Stimulated activated naive CD8-positive, alpha-beta T cell treated with anti-CD3 and anti-CD28 coated beads, Interleukin-15, amount 100 ng/mL, for 72 hours (primary cell): ENCODE data around the gene NKD2.
A peak's percentile ranks its signal among the peaks of the same experiment; 100 is the strongest.
"Not testable (repeated sequence)": the region's sequence is repeated elsewhere in the genome, so short reads cannot be mapped to it uniquely, and the experiment has no call there.

Experiments used
- ATAC-seq: fragments of 150-1000 bp; cut with Tn5 transposase; 2 replicates; pipeline ENCODE4 v1.10.0; 2021; ENCODE audit warnings: mild to moderate bottlenecking, moderate library complexity
- DNase-seq, 2 donors: peaks; one replicate each; pipeline ENCODE4 v3.0.0; 2021 to 2022
- H3K27ac Mint-ChIP-seq, 2 donors: one replicate each; pipeline ENCODE4 v1.8.0; 2022; ENCODE audit warnings: mild to moderate bottlenecking in 2 of 2, mixed read lengths in 2 of 2, moderate library complexity in 2 of 2
- H3K27me3 Mint-ChIP-seq: one replicate; pipeline ENCODE4 v1.8.0; 2022; ENCODE audit warnings: mixed read lengths
- H3K4me1 Mint-ChIP-seq: one replicate; pipeline ENCODE4 v1.8.0; 2022; ENCODE audit warnings: mild to moderate bottlenecking, mixed read lengths
- H3K4me3 Mint-ChIP-seq, 2 donors: one replicate each; pipeline ENCODE4 v1.8.0; 2022; ENCODE audit warnings: mild to moderate bottlenecking in 2 of 2, mixed read lengths in 2 of 2, moderate library complexity in 1 of 2
- H3K9me3 Mint-ChIP-seq, 2 donors: one replicate each; pipeline ENCODE4 v1.8.0; 2022; ENCODE audit warnings: mixed read lengths in 2 of 2

The NKD2 gene

GRCh38 chr5:1021969-1022336 is 13.4 kb downstream of the NKD2 start:
- not testable (repeated sequence) for H3K9me3 Mint-ChIP-seq, DNase-seq, H3K4me1 Mint-ChIP-seq, H3K27ac Mint-ChIP-seq, ATAC-seq, H3K27me3 Mint-ChIP-seq, H3K4me3 Mint-ChIP-seq

- no peaks in the 10 kb centered on the region for H3K27me3 Mint-ChIP-seq
- H3K4me3 Mint-ChIP-seq = no peak overlapping the region
- ATAC-seq (no peak), DNase-seq (no peak)
- no peaks in the 10 kb centered on the region for H3K9me3 Mint-ChIP-seq
- H3K27ac Mint-ChIP-seq = peak overlapping the region in 1 of 2 donors; percentile 74
- H3K4me1 Mint-ChIP-seq = no peaks in the 10 kb centered on the region
Measured at GRCh38 chr5:1026700-1027621, 18.4 kb downstream of the NKD2 start.

GRCh38 chr5:1027631-1028441 is 19.2 kb downstream of the NKD2 start:
- Mint-ChIP-seq H3K9me3 (no peaks in the 10 kb centered on the region), H3K27me3 (no peaks in the 10 kb centered on the region), H3K27ac (no peak overlapping the region), H3K4me1 (no peaks in the 10 kb centered on the region), H3K4me3 (no peak overlapping the region)
- ATAC-seq = no peak
- DNase-seq = no peak

GRCh38 chr5:1028481-1029281 is 20.1 kb downstream of the NKD2 start:
- ATAC-seq (peak; percentile 45), DNase-seq (no peak)
- no peak overlapping the region for H3K27ac Mint-ChIP-seq
- H3K9me3 Mint-ChIP-seq = no peaks in the 10 kb centered on the region
- H3K4me3 Mint-ChIP-seq = no peak overlapping the region
- H3K4me1 Mint-ChIP-seq = no peaks in the 10 kb centered on the region
- H3K27me3 Mint-ChIP-seq = no peaks in the 10 kb centered on the region

GRCh38 chr5:1029282-1029944 is 20.8 kb downstream of the NKD2 start:
- H3K4me3 Mint-ChIP-seq = no peak overlapping the region
- ATAC-seq (no peak), DNase-seq (no peak)
- no peaks in the 10 kb centered on the region for H3K9me3 Mint-ChIP-seq
- H3K4me1 Mint-ChIP-seq = no peaks in the 10 kb centered on the region
- H3K27ac Mint-ChIP-seq = no peak overlapping the region
- no peaks in the 10 kb centered on the region for H3K27me3 Mint-ChIP-seq

- no peak overlapping the region for H3K4me3 Mint-ChIP-seq
- no peaks in the 10 kb centered on the region for H3K9me3 Mint-ChIP-seq
- H3K27ac Mint-ChIP-seq = no peak overlapping the region
- DNase-seq (no peak), ATAC-seq (no peak)
- H3K27me3 Mint-ChIP-seq = no peaks in the 10 kb centered on the region
- no peaks in the 10 kb centered on the region for H3K4me1 Mint-ChIP-seq
Measured at GRCh38 chr5:1029945-1030625, 21.5 kb downstream of the NKD2 start.

GRCh38 chr5:1030801-1031271 is 22.2 kb downstream of the NKD2 start:
- Mint-ChIP-seq H3K27ac (no peak overlapping the region), H3K27me3 (no peaks in the 10 kb centered on the region), H3K4me1 (no peaks in the 10 kb centered on the region), H3K4me3 (no peak overlapping the region), H3K9me3 (no peaks in the 10 kb centered on the region)
- DNase-seq (no peak), ATAC-seq (no peak)

- ATAC-seq (no peak), DNase-seq (no peak)
- no peaks in the 10 kb centered on the region for H3K9me3 Mint-ChIP-seq
- no peak overlapping the region for H3K27ac Mint-ChIP-seq
- no peak overlapping the region for H3K4me3 Mint-ChIP-seq
- H3K4me1 Mint-ChIP-seq = no peaks in the 10 kb centered on the region
- H3K27me3 Mint-ChIP-seq = no peaks in the 10 kb centered on the region
Measured at GRCh38 chr5:1031306-1031959, 22.8 kb downstream of the NKD2 start.

- H3K27ac Mint-ChIP-seq = no peak overlapping the region
- DNase-seq (no peak), ATAC-seq (no peak)
- H3K4me3 Mint-ChIP-seq = no peak overlapping the region
- H3K4me1 Mint-ChIP-seq = no peaks in the 10 kb centered on the region
- H3K27me3 Mint-ChIP-seq = no peaks in the 10 kb centered on the region
- H3K9me3 Mint-ChIP-seq = no peaks in the 10 kb centered on the region
Measured at GRCh38 chr5:1032011-1032410, 23.4 kb downstream of the NKD2 start.

GRCh38 chr5:1032551-1033027 is 24.0 kb downstream of the NKD2 start:
- no peak overlapping the region for H3K27ac Mint-ChIP-seq
- DNase-seq (no peak), ATAC-seq (no peak)
- H3K27me3 Mint-ChIP-seq = no peaks in the 10 kb centered on the region
- no peaks in the 10 kb centered on the region for H3K4me1 Mint-ChIP-seq
- H3K4me3 Mint-ChIP-seq = no peak overlapping the region
- no peaks in the 10 kb centered on the region for H3K9me3 Mint-ChIP-seq

- Mint-ChIP-seq H3K4me1 (no peaks in the 10 kb centered on the region), H3K27ac (no peak overlapping the region), H3K4me3 (no peak overlapping the region), H3K9me3 (no peaks in the 10 kb centered on the region), H3K27me3 (no peaks in the 10 kb centered on the region)
- no peak for ATAC-seq
- DNase-seq = no peak
Measured at GRCh38 chr5:1033178-1033577, 24.6 kb downstream of the NKD2 start.

- no peaks in the 10 kb centered on the region for H3K4me1 Mint-ChIP-seq
- DNase-seq (no peak), ATAC-seq (no peak)
- H3K27me3 Mint-ChIP-seq = no peaks in the 10 kb centered on the region
- H3K9me3 Mint-ChIP-seq = no peaks in the 10 kb centered on the region
- peak overlapping the region in 1 of 2 donors; percentile 12 for H3K27ac Mint-ChIP-seq
- H3K4me3 Mint-ChIP-seq = no peak overlapping the region
Measured at GRCh38 chr5:1033606-1034420, 25.2 kb downstream of the NKD2 start.

- H3K27ac Mint-ChIP-seq = no peak overlapping the region
- H3K27me3 Mint-ChIP-seq = no peaks in the 10 kb centered on the region
- no peak for DNase-seq
Measured at GRCh38 chr5:1034421-1034905, 25.9 kb downstream of the NKD2 start.

More at GRCh38 chr5:1034421-1034905, 25.9 kb downstream of the NKD2 start:
- no peak for ATAC-seq
- Mint-ChIP-seq H3K4me1 (no peaks in the 10 kb centered on the region), H3K9me3 (no peaks in the 10 kb centered on the region), H3K4me3 (no peak overlapping the region)
